DMS53 treated with DMSO at 0.1 percent for 48 hours (cell line): Measurements from ENCODE around the gene MKKS.

Source experiments
- DNase-seq: peaks from one replicate; lab custom pipeline; 2025; ENCODE audit not compliant: unreplicated experiment; lab: John Stamatoyannopoulos, UW

Gene MKKS

GRCh38 chr20:10433623-10434466 lies at the start of gene MKKS:
Gene MKKS, minus strand, starts transcription at chr20:10434222. Its CDS starts 20,708 bp downstream, at chr20:10413514.
- DNase-seq, result peak; percentile 87

GRCh38 chr20:10483691-10484090 lies 49.7 kb upstream of the MKKS start:
- no peak for DNase-seq

GRCh38 chr20:10481676-10482075 lies 47.7 kb upstream of the MKKS start:
- no peak for DNase-seq

- no peak for DNase-seq
Measured at GRCh38 chr20:10478930-10479329, 44.9 kb upstream of the MKKS start.

GRCh38 chr20:10478205-10478604 lies 44.2 kb upstream of the MKKS start:
- no peak for DNase-seq

- no peak for DNase-seq
Measured at GRCh38 chr20:10476319-10476724, 42.3 kb upstream of the MKKS start.

GRCh38 chr20:10475225-10475624 lies 41.2 kb upstream of the MKKS start:
- DNase-seq, result no peak

GRCh38 chr20:10474606-10475184 lies 40.7 kb upstream of the MKKS start:
- DNase-seq, result no peak

- DNase-seq, result no peak
Measured at GRCh38 chr20:10472871-10473270, 38.8 kb upstream of the MKKS start.

- DNase-seq, result no peak
Measured at GRCh38 chr20:10470276-10470675, 36.3 kb upstream of the MKKS start.

GRCh38 chr20:10469599-10469998 lies 35.6 kb upstream of the MKKS start:
- DNase-seq, result peak; percentile 70

GRCh38 chr20:10469056-10469455 lies 35.0 kb upstream of the MKKS start:
- DNase-seq, result no peak

GRCh38 chr20:10468340-10468845 lies 34.4 kb upstream of the MKKS start:
- no peak for DNase-seq

- DNase-seq, result no peak
Measured at GRCh38 chr20:10467681-10468339, 33.8 kb upstream of the MKKS start.

- DNase-seq, result no peak
Measured at GRCh38 chr20:10466855-10467254, 32.8 kb upstream of the MKKS start.

GRCh38 chr20:10466325-10466724 lies 32.3 kb upstream of the MKKS start:
- no peak for DNase-seq

GRCh38 chr20:10465135-10465534 lies 31.1 kb upstream of the MKKS start:
- DNase-seq, result peak; percentile 6

- no peak for DNase-seq
Measured at GRCh38 chr20:10463622-10464021, 29.6 kb upstream of the MKKS start.

- DNase-seq, result no peak
Measured at GRCh38 chr20:10462516-10462915, 28.5 kb upstream of the MKKS start.

- DNase-seq, result no peak
Measured at GRCh38 chr20:10461495-10461894, 27.5 kb upstream of the MKKS start.

GRCh38 chr20:10454151-10454750 lies 20.2 kb upstream of the MKKS start:
- DNase-seq, result peak; percentile 11
